Naive thymus-derived CD4-positive, alpha-beta T cell (primary cell): ENCODE data around the gene RIBC1. TPM values are rescaled to one million over a fixed set of nuclear protein-coding genes. Genes with fewer than 3 reads are reported as not detected.

Experiments used
- ATAC-seq: fragments of 150-1000 bp; cut with Tn5 transposase; 2 replicates; pipeline ENCODE4 v1.10.0; 2021; ENCODE audit warnings: mild to moderate bottlenecking, moderate library complexity
- CTCF ChIA-PET: fragments of 350-600 bp; sonication (Branson Sonifier 250); formaldehyde crosslinking; loops from one replicate; lab custom pipeline; 2021; ENCODE audit warnings: antibody characterized with exemption; lab: Charles Lee
- POLR2A ChIA-PET: fragments of 350-600 bp; sonication (Branson Sonifier 250); formaldehyde crosslinking; loops from one replicate; lab custom pipeline; 2021; ENCODE audit warnings: antibody characterized with exemption, inconsistent platforms; lab: Charles Lee
- DNase-seq, 9 donors: peaks; one replicate each; pipeline versions ENCODE4 v3.0.0 to v3.0.0-alpha.2; 2020 to 2022; ENCODE audit warnings: mixed read lengths in 1 of 9
- H3K27ac ChIP-seq: one replicate; pipeline ENCODE4 v1.7.0; 2013; ENCODE audit warnings: mild to moderate bottlenecking, low read depth, low read length, moderate library complexity
- H3K27me3 ChIP-seq, 2 donors: one replicate each; pipeline ENCODE4 v1.7.0; 2013; ENCODE audit warnings: low read length in 2 of 2, mild to moderate bottlenecking in 2 of 2, moderate library complexity in 2 of 2; ENCODE audit not compliant: control insufficient read depth in 2 of 2, insufficient read depth in 2 of 2
- H3K36me3 ChIP-seq, 3 experiments: 1 replicate in 2 of 3; 2 replicates in 1 of 3; pipeline ENCODE4 v1.7.0; 2013; ENCODE audit warnings: low read length in 3 of 3, mild to moderate bottlenecking in 3 of 3, moderate library complexity in 1 of 3; ENCODE audit not compliant: insufficient read depth in 3 of 3, control insufficient read depth in 2 of 3
- H3K4me1 ChIP-seq, 2 donors: one replicate each; pipeline ENCODE4 v1.7.0; 2013; ENCODE audit warnings: low read length in 2 of 2, mild to moderate bottlenecking in 2 of 2, moderate library complexity in 1 of 2; ENCODE audit not compliant: control insufficient read depth in 2 of 2, insufficient read depth in 2 of 2
- H3K4me3 ChIP-seq: 2 replicates; pipeline ENCODE4 v1.7.0; 2013; ENCODE audit warnings: mild to moderate bottlenecking, low read length
- H3K9me3 ChIP-seq, 3 experiments: 1 replicate in 2 of 3; 2 replicates in 1 of 3; pipeline ENCODE4 v1.7.0; 2013; ENCODE audit warnings: low read length in 3 of 3; ENCODE audit not compliant: control insufficient read depth in 2 of 3
- H3K27ac Mint-ChIP-seq, 9 donors: one replicate each; pipeline ENCODE4 v1.8.0; 2020 to 2022; ENCODE audit warnings: mixed read lengths in 9 of 9, mild to moderate bottlenecking in 8 of 9, moderate library complexity in 5 of 9, inconsistent platforms in 2 of 9
- H3K27me3 Mint-ChIP-seq, 5 donors: one replicate each; pipeline ENCODE4 v1.8.0; 2021 to 2022; ENCODE audit warnings: mixed read lengths in 5 of 5, mild to moderate bottlenecking in 1 of 5
- H3K36me3 Mint-ChIP-seq, 5 donors: one replicate each; pipeline ENCODE4 v1.8.0; 2020 to 2022; ENCODE audit warnings: mixed read lengths in 5 of 5, mild to moderate bottlenecking in 3 of 5, inconsistent platforms in 1 of 5
- H3K4me1 Mint-ChIP-seq, 7 donors: one replicate each; pipeline ENCODE4 v1.8.0; 2020 to 2022; ENCODE audit warnings: mixed read lengths in 7 of 7, mild to moderate bottlenecking in 3 of 7, inconsistent platforms in 1 of 7
- H3K4me3 Mint-ChIP-seq, 10 donors: one replicate each; pipeline ENCODE4 v1.8.0; 2020 to 2022; ENCODE audit warnings: mild to moderate bottlenecking in 10 of 10, mixed read lengths in 10 of 10, moderate library complexity in 6 of 10, inconsistent platforms in 2 of 10
- H3K9me3 Mint-ChIP-seq, 11 donors: one replicate each; pipeline ENCODE4 v1.8.0; 2020 to 2022; ENCODE audit warnings: mixed read lengths in 11 of 11, mild to moderate bottlenecking in 4 of 11, inconsistent platforms in 1 of 11, moderate library complexity in 1 of 11
- intact Hi-C, 2 donors: fragments of 100-400 bp; cut with micrococcal nuclease; formaldehyde crosslinking; loops; one replicate each; pipeline ENCODE4 v1.15.1; 2023
- polyA plus RNA-seq, 2 donors: library from polyadenylated mRNA; unstranded; fragments of 300-500 nt; fragmentation: Illumina TruSeq; gene quantifications; one replicate each; pipeline ENCODE4 v1.2.3, GENCODE V29; 2021
- total RNA-seq, 6 experiments: library from RNA in 5 of 6; stranded (reverse) in 5 of 6; gene quantifications; 1 replicate in 5 of 6; 2 replicates in 1 of 6; pipeline ENCODE4 v1.2.3 and lab custom pipeline; 2021 to 2026

Gene RIBC1
- total and polyA plus RNA-seq, 7 experiments from 2014 or later = 0.26 to 2.4 (median 1.4) TPM

DNA sequence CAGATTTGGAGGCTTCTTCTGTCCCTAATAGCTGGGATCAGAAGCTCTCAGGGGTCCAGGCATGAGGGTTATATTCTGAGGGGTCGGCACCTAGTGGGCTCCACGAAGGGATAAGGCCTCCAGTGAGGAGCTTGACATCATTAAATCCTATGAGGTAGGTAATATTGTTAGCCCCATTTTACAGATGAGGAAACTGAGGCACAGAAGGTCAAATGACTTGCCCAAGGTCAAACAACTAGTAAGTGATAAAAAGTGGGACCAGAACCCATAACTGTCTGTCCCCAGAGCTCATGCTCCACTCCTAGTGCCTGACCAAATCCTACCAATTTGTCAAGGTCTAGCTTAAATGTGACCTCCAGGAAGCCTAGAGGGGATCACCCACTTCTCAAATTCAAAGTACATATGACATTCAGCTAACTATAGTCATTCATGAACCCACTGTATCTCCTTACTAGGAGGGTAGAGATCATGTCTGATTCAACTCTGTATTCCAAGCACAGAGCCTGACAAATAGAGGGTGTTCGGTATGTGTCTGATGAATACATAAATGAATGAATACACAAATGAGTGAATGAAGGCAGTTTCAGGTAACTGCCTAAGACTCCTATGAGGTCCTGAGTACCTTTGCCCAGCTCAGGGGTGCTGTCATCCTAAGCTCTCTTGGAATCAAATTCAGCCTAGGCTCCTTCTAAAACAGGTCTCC is 43.5 kb upstream of the RIBC1 start:
- ChIA-PET CTCF (no interaction called here), POLR2A (no interaction called here)
- Mint-ChIP-seq H3K27ac (no peak overlapping the region), H3K4me3 (no peak overlapping the region), H3K9me3 (peaks cover 0 to 2% (median 0%) of the 10 kb centered on the region in 11 donors), H3K27me3 (no peaks in the 10 kb centered on the region), H3K4me1 (peaks cover 0 to 6% (median 0%) of the 10 kb centered on the region in 7 donors), H3K36me3 (peaks cover 0 to 71% (median 23%) of the 10 kb centered on the region in 5 donors)
- intact Hi-C loops = no loop called here
- Histone ChIP-seq H3K36me3 (peaks cover 0 to 60% (median 0%) of the 10 kb centered on the region in 3 experiments), H3K27me3 (no peaks in the 10 kb centered on the region), H3K4me1 (no peaks in the 10 kb centered on the region), H3K27ac (no peak overlapping the region), H3K4me3 (no peak overlapping the region), H3K9me3 (no peaks in the 10 kb centered on the region)
- DNase-seq = no peak
- no peak for ATAC-seq

GRCh38 chrX:53379747-53380146 is 42.9 kb upstream of the RIBC1 start:
- Histone ChIP-seq H3K36me3 (peaks cover 0 to 57% (median 0%) of the 10 kb centered on the region in 3 experiments), H3K9me3 (no peaks in the 10 kb centered on the region), H3K27ac (no peak overlapping the region), H3K27me3 (no peaks in the 10 kb centered on the region), H3K4me3 (no peak overlapping the region), H3K4me1 (no peaks in the 10 kb centered on the region)
- ATAC-seq (no peak), DNase-seq (no peak)
- Mint-ChIP-seq H3K27ac (no peak overlapping the region), H3K27me3 (no peaks in the 10 kb centered on the region), H3K4me3 (no peak overlapping the region), H3K4me1 (peaks cover 0 to 4% (median 0%) of the 10 kb centered on the region in 7 donors), H3K9me3 (peaks cover 0 to 1% (median 0%) of the 10 kb centered on the region in 11 donors), H3K36me3 (peaks cover 0 to 68% (median 17%) of the 10 kb centered on the region in 5 donors)
- ChIA-PET POLR2A (no interaction called here), CTCF (no interaction called here)
- intact Hi-C loops = no loop called here

DNA sequence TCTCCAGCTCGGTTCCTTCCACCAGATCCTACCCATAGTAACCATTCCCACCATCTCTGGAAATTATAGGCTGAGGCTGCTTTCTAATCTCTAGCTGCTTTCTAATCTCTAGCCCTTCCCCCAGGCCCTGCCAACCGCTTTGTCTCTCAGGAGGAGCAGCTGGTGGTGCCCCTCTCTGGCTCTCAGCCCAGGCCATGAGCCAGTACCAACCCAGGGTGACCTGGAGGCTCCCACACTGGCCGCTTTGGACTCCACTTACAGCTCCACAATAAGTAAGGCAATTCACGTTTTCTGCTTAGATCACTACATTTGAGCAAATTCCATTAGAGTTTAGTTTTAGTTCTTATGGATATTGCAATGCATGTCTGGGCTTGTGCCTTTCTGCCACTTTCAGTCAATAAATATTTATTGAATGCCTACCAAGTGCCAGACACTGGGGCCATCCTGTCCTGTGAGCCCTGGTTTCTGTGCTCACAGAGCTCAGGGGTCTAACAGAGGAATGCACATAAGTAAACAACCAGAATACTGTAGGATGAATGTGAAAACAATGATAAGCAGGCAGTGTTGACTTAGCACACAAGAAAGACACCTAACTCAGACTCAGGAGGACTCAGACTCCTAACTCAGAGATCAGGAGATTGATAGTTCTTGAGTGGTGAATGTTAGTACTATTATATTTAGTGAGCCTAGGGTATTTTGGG is 39.1 kb upstream of the RIBC1 start:
- Histone ChIP-seq H3K9me3 (no peaks in the 10 kb centered on the region), H3K27me3 (no peaks in the 10 kb centered on the region), H3K4me3 (no peak overlapping the region), H3K36me3 (peaks cover 0 to 68% (median 4%) of the 10 kb centered on the region in 3 experiments), H3K27ac (no peak overlapping the region), H3K4me1 (no peaks in the 10 kb centered on the region)
- Mint-ChIP-seq H3K4me3 (no peak overlapping the region), H3K4me1 (peaks cover 0 to 4% (median 0%) of the 10 kb centered on the region in 7 donors), H3K9me3 (no peaks in the 10 kb centered on the region), H3K27me3 (no peaks in the 10 kb centered on the region), H3K27ac (no peak overlapping the region), H3K36me3 (peaks cover 0 to 57% (median 15%) of the 10 kb centered on the region in 5 donors)
- ChIA-PET POLR2A (interaction anchor here (1.0 kb wide), 1 partner anchor 1179 kb away, joined by 3 read pairs; no protein-coding TSS in a partner anchor), CTCF (no interaction called here)
- ATAC-seq = no peak
- no peak for DNase-seq
- intact Hi-C loops = no loop called here

DNA sequence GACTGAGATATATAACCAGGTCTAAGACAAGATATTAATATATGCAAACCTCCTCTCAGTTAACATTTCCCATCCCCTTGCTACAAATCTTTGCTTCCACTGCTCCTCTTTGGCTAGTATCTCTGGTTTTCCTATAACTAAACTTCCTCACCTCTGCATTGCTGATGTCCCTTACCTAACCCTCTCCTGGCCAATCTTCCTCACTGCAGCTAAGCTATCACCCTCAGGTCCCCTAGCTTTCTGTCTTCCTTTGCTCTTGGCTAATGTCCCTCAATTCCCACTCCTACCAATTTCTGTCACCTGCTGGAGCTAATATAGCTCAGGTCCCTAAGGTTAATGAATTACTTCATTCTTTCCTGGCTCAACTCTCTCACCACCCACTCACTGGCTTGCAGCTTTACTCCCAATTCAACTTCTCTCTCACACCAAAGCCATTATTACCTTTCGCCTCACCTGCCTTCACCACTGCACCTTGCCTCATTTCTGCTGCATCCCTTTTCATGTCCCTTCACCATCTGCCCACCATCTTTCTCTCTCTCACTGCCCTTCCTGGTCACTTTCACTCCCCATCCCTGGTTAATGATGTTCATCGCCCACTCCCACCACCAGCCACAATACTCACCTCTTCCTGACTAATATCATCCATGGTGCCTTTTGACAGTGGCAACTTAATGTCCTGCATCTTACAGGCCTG is 26.9 kb upstream of the RIBC1 start:
- H3K9me3 ChIP-seq = no peaks in the 10 kb centered on the region
- no peak for ATAC-seq
- DNase-seq = no peak
- peak overlapping the region in 5 of 9 donors; percentile 44 to 75 (median 70) for H3K27ac Mint-ChIP-seq
- H3K4me1 Mint-ChIP-seq = peaks cover 0 to 2% (median 0%) of the 10 kb centered on the region in 7 donors
- H3K9me3 Mint-ChIP-seq = no peaks in the 10 kb centered on the region
- peaks cover 0 to 62% (median 11%) of the 10 kb centered on the region in 3 experiments for H3K36me3 ChIP-seq
- H3K4me3 ChIP-seq = no peak overlapping the region
- ChIA-PET CTCF (no interaction called here), POLR2A (no interaction called here)
- H3K36me3 Mint-ChIP-seq = peaks cover 3 to 39% (median 15%) of the 10 kb centered on the region in 5 donors
- intact Hi-C loops = no loop called here
- no peaks in the 10 kb centered on the region for H3K4me1 ChIP-seq
- no peak overlapping the region for H3K4me3 Mint-ChIP-seq
- H3K27me3 ChIP-seq = no peaks in the 10 kb centered on the region
- no peaks in the 10 kb centered on the region for H3K27me3 Mint-ChIP-seq
- no peak overlapping the region for H3K27ac ChIP-seq

DNA sequence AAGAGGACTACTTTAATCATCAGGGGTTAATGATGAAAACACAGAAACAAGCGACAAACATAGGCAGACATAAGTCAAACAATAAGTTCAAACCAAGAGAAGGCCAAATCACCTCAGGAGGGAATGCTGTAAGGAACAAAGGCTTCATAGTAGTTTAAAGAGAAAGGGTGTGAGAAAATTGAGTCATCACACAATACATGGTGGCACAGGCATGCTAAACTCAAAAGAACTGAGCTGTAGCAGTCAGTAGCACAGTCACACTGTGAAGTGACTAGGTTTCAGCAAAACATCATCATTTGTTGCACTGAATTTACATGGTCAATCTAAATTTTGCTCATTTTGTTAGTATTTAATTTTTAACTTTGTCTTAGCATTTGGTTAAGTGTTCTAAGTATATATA is 24.5 kb upstream of the RIBC1 start:
- CTCF ChIA-PET = no interaction called here
- intact Hi-C loops = no loop called here
- Mint-ChIP-seq H3K27me3 (no peaks in the 10 kb centered on the region), H3K9me3 (no peaks in the 10 kb centered on the region), H3K36me3 (peaks cover 8 to 49% (median 20%) of the 10 kb centered on the region in 5 donors), H3K4me1 (peaks cover 0 to 2% (median 0%) of the 10 kb centered on the region in 7 donors), H3K27ac (peak overlapping the region in 1 of 9 donors; percentile 43), H3K4me3 (no peak overlapping the region)
- H3K4me3 ChIP-seq = no peak overlapping the region
- peaks cover under 1 to 63% (median 14%) of the 10 kb centered on the region in 3 experiments for H3K36me3 ChIP-seq
- H3K9me3 ChIP-seq = no peaks in the 10 kb centered on the region
- H3K27ac ChIP-seq = no peak overlapping the region
- no peaks in the 10 kb centered on the region for H3K4me1 ChIP-seq
- no peak for ATAC-seq
- POLR2A ChIA-PET = no interaction called here
- H3K27me3 ChIP-seq = no peaks in the 10 kb centered on the region
- DNase-seq = no peak

DNA sequence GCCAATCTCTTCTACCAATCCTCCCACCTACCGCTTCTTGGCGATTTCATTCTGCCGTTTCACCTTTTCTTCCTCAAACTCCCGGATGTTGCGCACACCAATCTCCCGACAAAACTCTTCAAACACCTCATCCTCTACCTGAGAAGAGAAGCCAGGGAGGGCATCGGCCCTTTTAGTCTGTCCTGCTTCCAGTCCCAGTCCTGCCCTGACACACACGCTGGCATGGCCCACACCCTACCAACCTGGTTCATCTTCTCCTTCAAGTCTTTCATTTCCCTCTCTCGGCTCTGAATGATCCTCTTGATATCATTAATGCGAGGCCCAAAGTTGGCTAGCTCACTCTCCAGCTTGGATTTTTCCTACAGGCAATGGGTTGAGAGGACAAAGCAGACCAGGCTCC is 19.1 kb upstream of the RIBC1 start:
- intact Hi-C loops = loop anchor here in 1 of 2 donors (5.0 kb wide), 1 partner anchor 34 kb away; no protein-coding TSS in a partner anchor
- Mint-ChIP-seq H3K4me3 (peak overlapping the region in 1 of 10 donors; percentile 40), H3K27ac (peak overlapping the region in 2 of 9 donors; percentile 20 to 70), H3K36me3 (peaks cover 7 to 67% (median 13%) of the 10 kb centered on the region in 5 donors), H3K9me3 (no peaks in the 10 kb centered on the region), H3K4me1 (no peaks in the 10 kb centered on the region), H3K27me3 (no peaks in the 10 kb centered on the region)
- Histone ChIP-seq H3K4me1 (no peaks in the 10 kb centered on the region), H3K27ac (no peak overlapping the region), H3K9me3 (no peaks in the 10 kb centered on the region), H3K27me3 (no peaks in the 10 kb centered on the region), H3K4me3 (no peak overlapping the region), H3K36me3 (peaks cover 12 to 83% (median 30%) of the 10 kb centered on the region in 3 experiments)
- ATAC-seq (no peak), DNase-seq (no peak)
- CTCF ChIA-PET = interaction anchor here (0.7 kb wide), 1 partner anchor 59 kb away, joined by 5 read pairs; no protein-coding TSS in a partner anchor
- POLR2A ChIA-PET = no interaction called here
